ENCODE data around the gene PPP1R37. TPM values are rescaled to one million over a fixed set of nuclear protein-coding genes. Genes with fewer than 3 reads are reported as not detected.

PPP1R37 gene
- total RNA-seq, 2 donors from 2014 or later: 19.6 to 22.6 TPM

DNA sequence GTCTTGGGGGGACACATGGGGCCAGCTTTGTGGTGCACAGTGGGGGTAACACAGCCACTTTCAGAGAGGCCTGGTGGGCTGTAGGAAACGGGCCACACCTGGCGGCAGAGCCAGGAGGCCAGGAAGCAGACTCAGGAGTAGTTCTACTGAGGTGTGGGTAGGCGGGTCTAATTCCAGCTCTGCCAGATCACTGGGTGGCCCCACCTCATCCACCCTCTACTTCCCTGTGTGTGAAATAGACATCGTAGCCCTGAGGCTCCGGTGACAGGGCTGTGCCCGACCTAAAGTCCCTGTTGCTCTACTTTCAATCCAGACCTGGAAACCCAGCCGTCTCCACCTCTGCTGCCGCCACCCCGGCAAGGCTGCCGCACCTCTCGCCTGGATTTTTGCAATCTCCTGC, 63.8 kb downstream of the PPP1R37 start:
- H3K9me3 ChIP-seq: no peaks in the 10 kb centered on the region
- H3K36me3 ChIP-seq: no peaks in the 10 kb centered on the region
- H3K27ac ChIP-seq: no peak overlapping the region
- DNase-seq (ENCODE audit: low spot score) (no peak), ATAC-seq (ENCODE audit: insufficient number of reproducible peaks, low FRiP score, low read depth) (no peak)
- H3K4me3 ChIP-seq: no peak overlapping the region
- H3K27me3 ChIP-seq (replicated peaks; ENCODE audit: insufficient read depth): no peaks in the 10 kb centered on the region
- H3K4me1 ChIP-seq (ENCODE audit: control insufficient read depth in 1 of 2, low read depth in 2 of 2): peaks cover 7 to 22% of the 10 kb centered on the region in 2 donors
- TF ChIP-seq, protein P1, sequence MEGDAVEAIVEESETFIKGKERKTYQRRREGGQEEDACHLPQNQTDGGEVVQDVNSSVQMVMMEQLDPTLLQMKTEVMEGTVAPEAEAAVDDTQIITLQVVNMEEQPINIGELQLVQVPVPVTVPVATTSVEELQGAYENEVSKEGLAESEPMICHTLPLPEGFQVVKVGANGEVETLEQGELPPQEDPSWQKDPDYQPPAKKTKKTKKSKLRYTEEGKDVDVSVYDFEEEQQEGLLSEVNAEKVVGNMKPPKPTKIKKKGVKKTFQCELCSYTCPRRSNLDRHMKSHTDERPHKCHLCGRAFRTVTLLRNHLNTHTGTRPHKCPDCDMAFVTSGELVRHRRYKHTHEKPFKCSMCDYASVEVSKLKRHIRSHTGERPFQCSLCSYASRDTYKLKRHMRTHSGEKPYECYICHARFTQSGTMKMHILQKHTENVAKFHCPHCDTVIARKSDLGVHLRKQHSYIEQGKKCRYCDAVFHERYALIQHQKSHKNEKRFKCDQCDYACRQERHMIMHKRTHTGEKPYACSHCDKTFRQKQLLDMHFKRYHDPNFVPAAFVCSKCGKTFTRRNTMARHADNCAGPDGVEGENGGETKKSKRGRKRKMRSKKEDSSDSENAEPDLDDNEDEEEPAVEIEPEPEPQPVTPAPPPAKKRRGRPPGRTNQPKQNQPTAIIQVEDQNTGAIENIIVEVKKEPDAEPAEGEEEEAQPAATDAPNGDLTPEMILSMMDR (IDR thresholded peaks at IDR 0.05): no peak

DNA sequence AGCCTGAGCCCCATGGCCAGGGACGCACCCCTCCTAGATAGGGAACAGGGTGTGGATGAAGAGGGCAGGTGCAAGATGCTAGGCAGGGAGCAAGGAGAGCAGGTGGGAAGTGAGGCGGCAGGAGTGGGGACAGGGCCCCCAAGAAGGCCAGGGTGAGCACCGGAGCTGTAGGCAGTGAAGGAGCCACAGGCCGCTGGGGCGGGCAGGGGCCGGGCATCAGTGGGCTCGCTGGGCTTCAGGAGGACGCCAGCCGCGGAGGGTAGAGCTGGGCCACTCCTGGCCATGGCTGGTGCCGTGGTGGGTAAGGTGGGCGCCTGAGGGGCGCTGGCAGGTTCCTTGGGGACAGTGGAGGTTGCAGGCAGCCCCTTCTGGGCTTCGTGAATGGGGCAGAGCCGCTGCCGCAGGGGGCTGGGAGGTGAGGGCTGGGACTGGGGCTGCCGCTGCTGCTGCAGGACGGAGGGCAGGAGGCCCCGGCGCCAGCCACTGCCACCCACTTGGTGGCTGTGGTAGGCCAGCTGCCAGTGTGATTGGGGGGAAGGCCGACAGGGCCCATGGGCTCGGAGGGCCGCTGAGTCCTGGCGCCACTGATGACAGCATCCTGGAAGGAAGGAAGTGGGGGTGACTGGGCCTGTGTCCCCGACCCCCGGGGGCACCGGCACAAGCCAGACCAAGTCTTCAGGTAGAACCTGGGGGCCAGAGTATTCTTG, 65.7 kb downstream of the PPP1R37 start:
- no peaks in the 10 kb centered on the region for H3K27me3 ChIP-seq (replicated peaks; ENCODE audit: insufficient read depth)
- H3K4me3 ChIP-seq: no peak overlapping the region
- no peaks in the 10 kb centered on the region for H3K36me3 ChIP-seq
- H3K4me1 ChIP-seq (ENCODE audit: control insufficient read depth in 1 of 2, low read depth in 2 of 2): peaks cover 1 to 3% of the 10 kb centered on the region in 2 donors
- TF ChIP-seq, protein P1 (IDR thresholded peaks at IDR 0.05): no peak
- no peak for ATAC-seq (ENCODE audit: insufficient number of reproducible peaks, low FRiP score, low read depth)
- no peak overlapping the region for H3K27ac ChIP-seq
- no peak for DNase-seq (ENCODE audit: low spot score)
- no peaks in the 10 kb centered on the region for H3K9me3 ChIP-seq

DNA sequence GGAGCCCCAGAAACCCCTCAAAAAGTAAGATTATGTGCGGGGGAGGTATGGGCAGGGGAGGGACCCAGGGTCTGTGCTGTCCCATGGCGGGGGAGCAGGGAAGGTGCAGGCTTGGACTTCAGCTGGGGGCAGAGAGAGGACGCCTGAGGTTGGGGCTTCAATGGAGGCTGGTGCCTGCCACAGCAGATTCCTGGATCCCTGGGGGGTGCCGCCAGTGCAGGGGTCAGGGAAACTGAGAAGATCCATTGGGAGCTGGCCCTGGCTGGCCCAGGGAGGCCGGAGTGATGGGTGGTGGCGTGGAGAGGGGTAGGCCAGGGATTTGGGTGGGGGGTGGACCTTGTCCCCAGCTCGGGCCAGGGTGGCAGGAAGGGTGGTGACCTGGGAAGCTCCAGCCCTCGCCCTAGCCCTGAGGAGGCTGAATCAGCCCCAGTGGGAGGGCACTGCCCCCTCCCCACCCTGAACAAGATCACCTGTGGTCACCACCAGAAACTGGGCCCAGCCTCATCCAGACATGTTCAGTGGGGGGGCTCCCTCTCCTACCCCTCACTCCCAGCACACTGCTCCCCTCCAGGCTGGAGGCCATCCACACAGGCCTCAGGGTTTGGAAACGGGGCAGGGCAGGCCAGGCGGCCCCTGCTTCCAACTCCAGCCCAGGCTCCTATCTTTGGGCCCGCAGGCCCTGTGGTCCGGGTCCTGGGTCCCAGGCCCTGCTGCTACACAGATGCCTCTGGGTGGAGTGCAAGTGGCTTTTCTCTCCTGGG, 66.4 kb downstream of the PPP1R37 start:
- DNase-seq (ENCODE audit: low spot score): no peak
- ATAC-seq (ENCODE audit: insufficient number of reproducible peaks, low FRiP score, low read depth): no peak
- Histone ChIP-seq H3K9me3 (no peaks in the 10 kb centered on the region), H3K27me3 (replicated peaks; ENCODE audit: insufficient read depth) (no peaks in the 10 kb centered on the region), H3K27ac (no peak overlapping the region), H3K4me3 (no peak overlapping the region), H3K36me3 (no peaks in the 10 kb centered on the region), H3K4me1 (ENCODE audit: control insufficient read depth in 1 of 2, low read depth in 2 of 2) (no peaks in the 10 kb centered on the region)
- TF ChIP-seq, protein P1 (IDR thresholded peaks at IDR 0.05): no peak

DNA sequence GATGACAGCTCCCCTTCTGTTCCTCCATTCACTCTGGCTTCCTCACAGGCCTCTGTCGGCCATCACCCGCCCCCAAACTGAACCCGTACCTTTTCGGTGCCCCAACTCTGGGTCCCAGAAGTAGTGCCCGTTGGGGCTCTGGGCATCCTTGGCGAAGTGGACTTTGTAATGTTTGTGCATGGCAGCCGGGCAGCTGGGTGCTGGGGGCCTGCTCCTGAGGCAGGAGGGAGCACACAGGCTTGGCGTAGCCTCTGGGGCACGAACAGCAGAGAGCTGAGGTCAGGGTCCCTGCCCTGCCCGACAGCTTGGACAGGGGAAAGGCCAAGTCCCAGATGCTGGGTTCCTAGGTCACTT, 67.0 kb downstream of the PPP1R37 start:
- no peak overlapping the region for H3K27ac ChIP-seq
- TF ChIP-seq, protein P1 (IDR thresholded peaks at IDR 0.05): no peak
- no peaks in the 10 kb centered on the region for H3K36me3 ChIP-seq
- no peaks in the 10 kb centered on the region for H3K27me3 ChIP-seq (replicated peaks; ENCODE audit: insufficient read depth)
- no peak for DNase-seq (ENCODE audit: low spot score)
- ATAC-seq (ENCODE audit: insufficient number of reproducible peaks, low FRiP score, low read depth): no peak
- no peaks in the 10 kb centered on the region for H3K9me3 ChIP-seq
- H3K4me3 ChIP-seq: no peak overlapping the region
- H3K4me1 ChIP-seq (ENCODE audit: control insufficient read depth in 1 of 2, low read depth in 2 of 2): no peaks in the 10 kb centered on the region

DNA sequence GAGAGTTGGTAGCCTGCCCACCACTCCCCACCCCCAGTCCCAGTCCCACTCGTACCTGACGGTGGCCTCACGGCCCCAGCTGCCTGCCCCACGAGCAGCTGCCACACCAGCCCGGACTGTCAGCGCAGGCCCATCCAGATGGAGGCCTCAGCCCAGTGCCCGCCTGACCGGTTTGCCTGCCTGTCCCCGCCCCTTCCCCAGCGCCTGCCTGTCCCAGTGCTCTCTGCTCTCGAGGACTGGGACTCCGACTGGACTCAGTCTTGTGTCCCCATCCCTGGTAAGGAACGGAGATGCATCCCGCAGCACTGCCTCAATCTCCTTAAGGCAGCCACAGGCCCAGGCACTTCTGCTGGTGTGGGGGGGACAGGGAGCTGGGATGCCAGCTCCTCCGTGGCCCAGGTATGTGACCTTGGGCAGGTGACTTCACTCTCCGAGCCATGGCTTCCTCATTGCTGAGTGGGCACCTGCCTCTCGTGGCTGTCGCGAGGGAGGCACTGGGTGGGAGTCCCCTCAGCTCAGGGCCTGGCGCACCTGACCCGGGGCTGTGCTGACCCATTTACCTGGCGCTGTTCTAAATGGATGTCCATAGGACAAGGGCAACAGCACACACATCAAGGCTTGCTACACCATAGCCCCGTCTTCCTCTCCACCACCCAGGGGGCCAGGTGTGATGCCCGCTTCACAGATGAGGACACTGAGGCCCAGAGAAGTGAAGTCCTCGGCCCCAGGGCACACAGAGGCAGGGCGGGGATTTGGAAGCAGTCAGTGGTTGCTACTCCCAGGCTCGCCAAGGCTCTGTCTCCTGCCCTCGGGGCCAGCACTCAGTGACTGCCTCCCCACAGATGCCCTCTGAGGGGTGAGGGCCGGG, 68.1 kb downstream of the PPP1R37 start, which contains the start of gene NKPD1:
Gene NKPD1 (minus strand): TSS at position 113 of the 868 bp plus-strand sequence. CDS start 832 bp downstream, outside the sequence.
- Histone ChIP-seq H3K27me3 (replicated peaks; ENCODE audit: insufficient read depth) (no peaks in the 10 kb centered on the region), H3K4me1 (ENCODE audit: control insufficient read depth in 1 of 2, low read depth in 2 of 2) (no peaks in the 10 kb centered on the region), H3K4me3 (no peak within 1 kb of the TSS), H3K27ac (no peak within 1 kb of the TSS), H3K9me3 (no peaks in the 10 kb centered on the region), H3K36me3 (no peaks in the 10 kb centered on the region)
- DNase-seq (ENCODE audit: low spot score) (no peak), ATAC-seq (ENCODE audit: insufficient number of reproducible peaks, low FRiP score, low read depth) (no peak)
- TF ChIP-seq, protein P1 (IDR thresholded peaks at IDR 0.05): no peak
